Gastrocnemius medialis (tissue), 4 donors: ENCODE measurements around the gene MALRD1.

Experiments
- CTCF ChIP-seq, 5 experiments: fragments of 450-650 bp in 3 of 5; fragments of 200-600 bp in 2 of 5; sonication (generic) in 2 of 5; IDR thresholded peaks in 4 of 5; conservative IDR thresholded peaks in 1 of 5; 1 replicate in 4 of 5; 2 replicates in 1 of 5; pipeline ENCODE4 v1.5.1; 2016 to 2019; ENCODE audit warnings: antibody characterized with exemption in 5 of 5, mild to moderate bottlenecking in 3 of 5, moderate library complexity in 3 of 5
- POLR2A ChIP-seq, 2 donors: fragments of 450-650 bp; IDR thresholded peaks; one replicate each; pipeline ENCODE4 v1.6.1; 2017; ENCODE audit warnings: antibody characterized with exemption in 2 of 2, mild to moderate bottlenecking in 2 of 2, moderate library complexity in 2 of 2

- TF ChIP-seq CTCF (IDR thresholded peaks at IDR 0.05 in 4 of 5, conservative IDR thresholded peaks at IDR 0.05 in 1 of 5) (no peak), POLR2A (IDR thresholded peaks at IDR 0.05) (no peak)
Observed at GRCh38 chr10:19728964-19729363, 680.4 kb downstream of the MALRD1 start.
